ENCODE data around the gene TMEM271. TPM values are rescaled to one million over a fixed set of nuclear protein-coding genes. Genes with fewer than 3 reads are reported as not detected.

TMEM271 gene
- total RNA-seq, 1 experiment from 2014 or later: not detected

DNA sequence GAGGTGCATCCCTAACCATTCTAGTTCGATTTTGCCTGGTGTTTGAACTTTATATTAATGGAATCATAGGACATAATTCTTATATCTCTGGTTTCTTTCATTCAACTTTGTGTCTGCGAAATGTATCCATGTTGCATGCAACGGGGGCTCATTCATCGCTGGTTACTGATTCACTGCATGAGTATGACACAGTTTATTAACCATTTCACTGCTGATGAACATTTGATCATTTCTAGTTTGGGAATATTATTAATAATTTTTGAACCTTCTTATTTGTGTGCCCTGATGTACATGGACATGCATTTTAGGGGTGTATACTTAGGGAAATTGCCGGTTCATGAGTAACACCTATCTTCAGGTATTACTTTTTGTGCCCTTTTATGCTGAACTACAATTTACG lies 5.1 kb upstream of the TMEM271 start:
- DNase-seq (ENCODE audit: low read depth): no peak

GRCh38 chr4:579543-580175 lies 3.6 kb upstream of the TMEM271 start:
- no peak for DNase-seq (ENCODE audit: low read depth)

GRCh38 chr4:578451-579443 lies 2.7 kb upstream of the TMEM271 start:
- DNase-seq (ENCODE audit: low read depth): no peak

- peak; percentile 52 for DNase-seq (ENCODE audit: low read depth)
These were observed 1.7 kb upstream of the TMEM271 start for GRCh38 chr4:577499-578450.

DNA sequence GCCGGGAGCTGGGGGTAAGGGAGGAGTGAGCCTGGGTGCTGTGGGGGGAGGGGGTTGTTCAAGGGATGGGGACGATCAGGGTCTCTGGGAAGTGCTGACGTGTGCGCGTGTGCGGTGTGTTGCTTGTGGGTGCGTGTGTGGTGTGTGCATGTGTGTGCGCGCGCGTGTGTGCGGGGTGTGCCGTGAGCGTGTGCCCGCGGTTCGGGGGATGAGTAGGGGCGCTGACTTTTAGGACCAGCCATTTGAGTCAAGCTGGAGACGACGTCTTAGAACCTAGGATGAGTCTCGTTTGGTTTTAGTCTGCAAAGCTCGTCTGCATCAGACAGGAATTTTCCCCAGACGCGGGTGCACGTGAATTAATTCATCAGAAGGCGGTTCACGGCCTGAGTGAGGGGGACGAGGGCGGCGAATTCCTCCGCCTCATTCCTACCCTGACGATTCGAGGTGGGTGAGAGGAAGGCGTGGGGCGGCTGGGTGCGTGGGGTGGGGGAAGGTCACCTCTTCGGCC lies 950 bp upstream of the TMEM271 start:
- peak; percentile 7 for DNase-seq (ENCODE audit: low read depth)

DNA sequence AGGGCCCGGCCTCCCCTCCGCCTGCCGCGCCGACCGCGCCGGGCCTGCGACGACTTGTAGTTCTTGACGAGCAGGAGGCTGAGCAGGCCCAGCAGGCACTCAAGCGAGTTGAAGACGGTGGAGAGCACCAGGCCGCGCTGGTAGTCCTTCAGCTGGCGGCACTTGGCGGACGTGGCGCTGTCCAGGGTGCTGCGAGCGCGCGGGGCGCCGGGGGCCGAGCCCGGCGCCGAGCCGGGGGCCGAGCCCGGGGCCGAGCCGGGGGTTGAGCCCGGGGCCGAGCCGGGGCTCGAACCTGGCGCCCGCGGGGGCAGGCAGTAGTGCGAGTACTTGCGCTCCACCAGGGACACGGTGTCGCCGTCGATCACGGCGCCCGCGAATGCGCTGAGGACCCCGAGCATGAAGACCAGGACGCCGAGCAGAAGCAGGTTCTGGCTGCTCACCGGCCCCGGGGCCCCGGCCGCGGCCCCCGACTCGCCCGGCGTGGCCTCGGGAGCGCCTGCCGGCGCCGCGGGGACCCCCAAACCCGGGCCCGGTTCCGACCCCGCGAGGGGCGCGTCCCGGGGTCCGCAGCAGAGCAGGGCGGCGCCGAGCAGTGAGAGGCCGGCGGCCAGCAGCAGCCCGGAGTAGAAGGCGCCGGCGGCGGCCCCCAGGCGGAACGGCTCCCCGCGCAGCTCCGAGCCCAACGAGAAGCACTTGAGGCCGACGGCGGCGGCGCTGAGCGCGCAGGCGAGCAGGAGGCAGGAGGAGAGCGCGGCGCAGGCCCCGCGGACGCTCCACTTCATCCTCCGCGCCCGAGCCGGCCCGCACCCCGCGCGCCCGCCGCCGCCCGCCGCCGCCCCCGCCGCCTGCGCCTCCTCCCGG lies 584 bp downstream of the TMEM271 start:
- DNase-seq (ENCODE audit: low read depth): no peak

DNA sequence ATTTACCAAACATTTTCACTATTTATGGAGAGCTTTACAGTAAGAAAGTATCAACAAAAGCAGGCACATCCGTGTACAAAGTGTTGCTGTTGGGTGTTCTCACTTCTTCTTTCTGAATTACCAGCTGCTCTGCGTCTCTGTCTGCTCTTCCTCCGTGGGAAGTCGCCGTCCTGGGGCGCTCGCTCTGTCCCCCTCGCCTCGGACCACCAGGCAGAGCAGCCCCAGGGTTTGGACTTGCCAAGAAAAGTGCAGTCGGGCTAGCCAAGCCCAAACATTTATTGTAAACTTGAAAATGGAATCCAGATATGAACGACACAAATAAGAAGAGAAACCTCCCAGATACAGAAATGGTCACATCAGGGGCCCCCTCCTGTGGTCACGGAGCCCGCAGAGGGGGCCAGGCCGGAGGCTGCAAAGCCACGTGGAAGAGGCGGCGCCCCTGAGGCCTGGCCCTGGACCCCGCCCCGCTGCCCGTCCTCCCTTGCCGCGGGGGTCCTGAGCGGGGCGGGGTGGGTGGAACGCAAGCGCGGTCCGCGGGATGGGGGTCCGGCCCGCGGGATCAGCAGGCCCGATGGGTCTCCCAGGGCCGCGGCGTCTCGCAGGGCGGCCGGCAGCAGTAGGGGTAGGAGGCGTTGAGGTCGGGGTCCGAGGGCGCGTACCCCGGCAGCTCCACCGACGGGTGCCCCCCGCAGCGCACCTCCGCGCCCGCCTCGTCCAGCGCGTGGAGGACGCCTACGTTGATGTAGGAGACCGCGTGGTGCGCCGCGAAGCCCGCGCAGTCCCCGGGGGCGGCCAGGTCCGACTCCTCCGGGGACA lies 1.5 kb downstream of the TMEM271 start:
- no peak for DNase-seq (ENCODE audit: low read depth)

- DNase-seq (ENCODE audit: low read depth): no peak
These were observed 2.8 kb downstream of the TMEM271 start for GRCh38 chr4:573122-573892.

DNA sequence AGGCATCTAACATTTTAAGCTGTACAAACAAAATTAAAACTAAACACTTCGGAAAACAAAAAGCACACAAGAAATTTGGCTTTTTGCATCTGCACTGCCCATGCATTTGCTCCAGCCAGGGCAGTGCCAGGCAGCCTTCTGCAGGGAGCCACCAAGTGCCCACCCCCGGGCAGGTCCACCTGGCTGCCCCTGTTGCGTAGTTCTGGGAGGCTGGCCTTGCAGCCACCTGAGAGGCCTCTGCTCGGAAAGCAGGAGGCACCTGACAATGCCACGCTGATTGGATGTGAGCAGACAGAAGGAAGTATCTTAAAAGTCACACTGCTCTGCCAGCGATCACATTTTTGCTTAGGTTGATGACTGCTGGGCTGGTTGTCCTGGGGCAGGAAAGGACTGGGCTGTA lies 3.5 kb downstream of the TMEM271 start:
- DNase-seq (ENCODE audit: low read depth): no peak

DNA sequence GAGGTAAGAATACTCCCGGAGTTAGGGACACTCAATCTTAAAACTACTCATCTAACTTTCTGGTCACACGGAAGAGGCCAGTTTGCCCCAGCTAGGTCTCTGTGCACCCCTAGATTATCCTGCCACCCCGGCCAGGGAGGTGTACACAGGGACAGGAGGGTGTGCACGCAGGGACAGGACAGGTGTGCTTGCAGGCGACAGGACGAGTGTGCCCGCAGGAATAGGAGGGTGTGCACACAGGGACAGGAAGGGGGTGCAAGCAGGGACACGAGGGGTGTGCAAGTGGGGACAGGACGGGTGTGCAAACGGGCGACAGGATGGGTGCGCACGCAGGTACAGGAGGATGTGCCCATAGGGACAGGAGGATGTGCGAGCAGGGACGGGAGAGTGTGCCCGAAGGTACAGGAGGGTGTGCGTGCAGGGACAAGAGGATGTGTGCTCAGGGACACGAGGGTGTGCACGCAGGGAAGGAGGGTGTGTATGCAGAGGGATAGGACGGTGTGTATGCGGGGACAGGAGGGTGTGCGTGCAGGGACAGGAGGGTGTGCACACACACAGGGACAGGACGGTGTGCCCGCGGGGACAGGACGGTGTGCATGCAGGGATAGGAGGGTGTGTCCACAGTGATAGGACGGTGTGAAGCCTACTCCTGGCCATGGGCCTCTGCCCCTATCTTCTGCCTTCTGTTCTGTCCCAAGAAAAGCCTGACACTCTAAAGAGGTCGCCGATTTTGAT lies 4.1 kb downstream of the TMEM271 start:
- DNase-seq (ENCODE audit: low read depth): no peak

DNA sequence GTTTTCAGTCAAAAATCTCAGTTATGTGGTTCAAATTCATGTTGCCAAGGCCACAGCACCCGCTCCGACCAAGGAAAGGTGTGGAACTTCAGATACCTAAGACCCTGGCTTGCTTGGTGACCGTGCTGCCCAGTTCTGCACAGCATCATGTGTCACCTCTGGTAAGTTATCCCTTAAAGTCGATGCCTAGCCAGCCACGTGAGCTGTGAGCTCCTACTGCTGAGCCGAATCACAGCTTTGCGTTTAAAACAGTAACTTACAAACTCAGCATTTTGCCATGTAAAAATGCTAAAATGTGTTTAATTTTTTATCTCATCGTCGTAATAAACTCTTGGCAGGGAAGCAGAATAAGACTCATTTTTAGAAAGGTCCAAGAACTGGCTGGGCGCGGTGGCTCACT lies 5.3 kb downstream of the TMEM271 start:
- DNase-seq (ENCODE audit: low read depth): no peak

GRCh38 chr4:569958-570667 lies 6.0 kb downstream of the TMEM271 start:
- DNase-seq (ENCODE audit: low read depth): no peak

DNA sequence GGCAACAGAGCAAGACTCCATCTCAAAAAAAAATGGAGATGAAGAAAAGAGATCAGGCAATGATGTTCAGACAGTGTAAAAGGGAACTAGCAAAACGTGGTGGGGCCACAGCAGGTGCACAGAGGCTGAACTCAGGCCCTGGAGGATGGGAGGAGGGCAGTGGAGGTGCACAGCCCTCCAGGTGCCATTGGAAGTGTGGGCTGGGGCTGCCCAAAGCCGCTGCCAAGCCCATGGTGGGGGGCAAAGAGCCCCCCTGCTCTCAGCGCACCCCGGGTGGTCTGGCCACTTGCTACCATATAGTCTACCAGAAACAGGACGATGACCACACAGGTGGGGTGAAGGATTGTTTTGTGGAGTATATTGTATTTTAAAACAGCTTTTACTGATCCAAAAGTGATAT lies 7.1 kb downstream of the TMEM271 start:
- DNase-seq (ENCODE audit: low read depth): no peak

DNA sequence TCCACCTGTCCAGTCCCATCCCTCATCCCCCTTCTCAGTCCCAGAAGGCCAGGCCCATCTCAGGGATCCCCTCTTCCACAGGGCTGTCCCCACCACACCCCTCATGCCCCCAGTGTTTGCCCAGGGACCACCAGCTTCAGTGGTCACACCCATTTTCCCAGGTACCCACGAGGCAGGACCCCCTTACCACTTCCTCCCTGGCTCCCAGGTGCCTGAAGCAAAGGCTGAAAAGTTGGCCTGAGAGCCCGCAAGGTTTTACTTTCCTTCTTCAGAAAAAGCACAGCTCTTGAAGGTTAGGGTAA lies 7.8 kb downstream of the TMEM271 start:
- no peak for DNase-seq (ENCODE audit: low read depth)

GRCh38 chr4:567457-568350 lies 8.4 kb downstream of the TMEM271 start:
- no peak for DNase-seq (ENCODE audit: low read depth)

GRCh38 chr4:566508-567295 lies 9.4 kb downstream of the TMEM271 start:
- DNase-seq (ENCODE audit: low read depth): no peak
